ENCODE results near the gene SETBP1. TPM values are rescaled to one million over a fixed set of nuclear protein-coding genes. Genes with fewer than 3 reads are reported as not detected.

SETBP1 gene
- total RNA-seq, 2 experiments from 2014 or later: 25.2 to 30.3 TPM

- H3K27me3 Mint-ChIP-seq: no peaks in the 10 kb centered on the region
- H3K27ac Mint-ChIP-seq: no peak overlapping the region
- ATAC-seq (no peak), DNase-seq (no peak)
- H3K4me3 Mint-ChIP-seq: no peak overlapping the region
- peaks cover 2% of the 10 kb centered on the region for H3K9me3 Mint-ChIP-seq (ENCODE audit: low read depth)
- H3K36me3 Mint-ChIP-seq: peaks cover 12% of the 10 kb centered on the region
- peaks cover 6% of the 10 kb centered on the region for H3K4me1 Mint-ChIP-seq
- CTCF ChIA-PET: no interaction called here
Measured at GRCh38 chr18:44851856-44852621, 171.4 kb downstream of the SETBP1 start.

GRCh38 chr18:44852818-44853217 lies 172.1 kb downstream of the SETBP1 start:
- ATAC-seq (no peak), DNase-seq (no peak)
- Mint-ChIP-seq H3K9me3 (ENCODE audit: low read depth) (peaks cover 2% of the 10 kb centered on the region), H3K27me3 (no peaks in the 10 kb centered on the region), H3K4me3 (no peak overlapping the region), H3K4me1 (peaks cover 6% of the 10 kb centered on the region), H3K36me3 (peaks cover 12% of the 10 kb centered on the region), H3K27ac (no peak overlapping the region)
- CTCF ChIA-PET: no interaction called here

GRCh38 chr18:44853430-44853829 lies 172.7 kb downstream of the SETBP1 start:
- CTCF ChIA-PET: no interaction called here
- Mint-ChIP-seq H3K4me1 (peaks cover 6% of the 10 kb centered on the region), H3K9me3 (ENCODE audit: low read depth) (peaks cover 2% of the 10 kb centered on the region), H3K36me3 (peaks cover 9% of the 10 kb centered on the region), H3K4me3 (no peak overlapping the region), H3K27me3 (no peaks in the 10 kb centered on the region), H3K27ac (no peak overlapping the region)
- DNase-seq: no peak
- ATAC-seq: no peak

DNA sequence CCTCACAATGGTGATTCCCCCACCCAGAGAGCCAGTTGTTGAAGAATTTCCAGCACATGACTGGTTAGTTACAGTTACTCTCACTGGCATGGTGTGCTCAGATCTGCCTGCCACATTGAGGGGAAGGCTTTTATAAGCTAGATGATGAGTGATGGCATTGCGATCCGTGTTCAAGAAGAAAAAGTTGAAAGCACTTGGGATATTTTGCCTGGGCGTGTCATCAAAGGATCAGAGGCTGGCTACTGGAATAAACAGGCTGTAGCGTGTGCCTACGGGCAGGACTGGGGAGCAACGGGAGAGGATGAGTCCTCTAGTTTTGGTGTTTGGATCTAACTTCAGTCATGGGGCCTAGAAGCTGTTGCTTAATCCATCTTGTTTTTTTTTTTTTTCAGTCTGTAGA lies 175.0 kb downstream of the SETBP1 start:
- ATAC-seq (no peak), DNase-seq (no peak)
- H3K27me3 Mint-ChIP-seq: no peaks in the 10 kb centered on the region
- peaks cover 2% of the 10 kb centered on the region for H3K9me3 Mint-ChIP-seq (ENCODE audit: low read depth)
- CTCF ChIA-PET: no interaction called here
- no peak overlapping the region for H3K4me3 Mint-ChIP-seq
- H3K36me3 Mint-ChIP-seq: peaks cover 9% of the 10 kb centered on the region
- peaks cover 6% of the 10 kb centered on the region for H3K4me1 Mint-ChIP-seq
- H3K27ac Mint-ChIP-seq: no peak overlapping the region

DNA sequence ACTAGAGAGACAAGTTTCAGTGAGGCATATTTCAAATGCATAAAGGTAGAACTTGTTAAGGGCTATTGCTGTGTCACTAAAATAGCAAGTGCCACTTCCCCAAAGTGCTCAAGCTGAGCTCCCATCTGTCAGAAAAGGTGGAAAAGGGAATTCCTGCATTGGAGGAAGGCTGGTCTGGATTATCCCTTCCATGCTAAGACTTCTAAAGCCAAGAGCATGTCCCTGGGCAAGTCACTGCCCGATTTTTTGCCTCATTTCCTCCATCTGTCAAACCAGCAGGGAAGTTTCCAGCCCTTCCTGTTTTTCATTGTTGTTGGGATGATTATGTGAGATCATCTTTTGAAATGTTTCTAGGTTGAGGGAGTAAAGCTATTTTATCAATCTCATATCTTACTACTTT lies 175.5 kb downstream of the SETBP1 start:
- DNase-seq (no peak), ATAC-seq (no peak)
- CTCF ChIA-PET: no interaction called here
- peaks cover 6% of the 10 kb centered on the region for H3K4me1 Mint-ChIP-seq
- H3K36me3 Mint-ChIP-seq: peaks cover 9% of the 10 kb centered on the region
- H3K9me3 Mint-ChIP-seq (ENCODE audit: low read depth): peaks cover 2% of the 10 kb centered on the region
- no peaks in the 10 kb centered on the region for H3K27me3 Mint-ChIP-seq
- no peak overlapping the region for H3K4me3 Mint-ChIP-seq
- H3K27ac Mint-ChIP-seq: no peak overlapping the region

DNA sequence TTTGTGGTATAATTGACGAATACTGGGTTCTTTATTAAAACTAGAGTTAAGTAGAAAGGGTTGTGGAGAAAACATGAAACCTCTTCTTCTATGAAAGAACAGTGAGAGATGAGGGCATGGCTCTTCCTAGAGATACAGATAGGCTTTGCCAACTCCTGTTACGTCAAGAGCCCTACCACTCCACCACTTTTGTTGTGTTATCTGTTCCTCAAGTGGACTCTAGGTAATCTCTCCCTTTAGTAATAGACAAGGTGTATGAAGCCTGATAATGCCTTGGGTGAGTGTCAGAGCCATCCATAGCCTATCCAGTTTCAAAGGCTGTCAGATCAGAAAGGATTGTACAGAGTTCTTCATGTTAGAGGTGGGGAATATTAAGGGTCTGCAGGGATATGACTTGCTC lies 176.4 kb downstream of the SETBP1 start:
- DNase-seq (no peak), ATAC-seq (no peak)
- Mint-ChIP-seq H3K4me1 (peaks cover 6% of the 10 kb centered on the region), H3K36me3 (peaks cover 7% of the 10 kb centered on the region), H3K4me3 (no peak overlapping the region), H3K27ac (no peak overlapping the region), H3K27me3 (no peaks in the 10 kb centered on the region), H3K9me3 (ENCODE audit: low read depth) (peaks cover 2% of the 10 kb centered on the region)
- CTCF ChIA-PET: no interaction called here

GRCh38 chr18:44857744-44858491 lies 177.2 kb downstream of the SETBP1 start:
- ATAC-seq (no peak), DNase-seq (no peak)
- Mint-ChIP-seq H3K36me3 (peaks cover 7% of the 10 kb centered on the region), H3K27me3 (no peaks in the 10 kb centered on the region), H3K27ac (no peak overlapping the region), H3K9me3 (ENCODE audit: low read depth) (peaks cover 2% of the 10 kb centered on the region), H3K4me1 (peaks cover 4% of the 10 kb centered on the region), H3K4me3 (no peak overlapping the region)
- CTCF ChIA-PET: no interaction called here

DNA sequence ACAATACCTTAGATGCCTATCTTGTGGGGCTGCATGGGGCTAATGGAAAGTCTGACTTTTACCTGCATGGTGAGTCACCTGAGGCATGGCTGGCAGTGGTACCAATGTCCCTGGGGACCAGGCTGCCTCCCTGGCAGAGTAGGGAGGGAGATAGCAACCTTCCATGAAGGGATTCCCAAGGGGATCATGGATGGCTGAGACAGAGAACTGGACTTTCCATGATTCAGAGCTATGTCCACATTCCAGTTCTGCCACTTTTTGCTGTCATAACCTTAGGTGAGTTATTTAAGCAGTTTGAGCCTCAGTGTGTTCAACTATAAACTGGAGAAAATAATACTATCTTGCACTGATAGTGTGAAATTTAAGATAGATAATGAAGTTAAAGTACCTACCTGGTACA lies 178.6 kb downstream of the SETBP1 start:
- H3K4me1 Mint-ChIP-seq: no peaks in the 10 kb centered on the region
- no peak overlapping the region for H3K4me3 Mint-ChIP-seq
- H3K9me3 Mint-ChIP-seq (ENCODE audit: low read depth): peaks cover 2% of the 10 kb centered on the region
- no peaks in the 10 kb centered on the region for H3K27me3 Mint-ChIP-seq
- H3K36me3 Mint-ChIP-seq: peaks cover 7% of the 10 kb centered on the region
- DNase-seq: no peak
- CTCF ChIA-PET: no interaction called here
- no peak for ATAC-seq
- H3K27ac Mint-ChIP-seq: no peak overlapping the region

- ATAC-seq: no peak
- CTCF ChIA-PET: no interaction called here
- no peak overlapping the region for H3K27ac Mint-ChIP-seq
Measured at GRCh38 chr18:44859751-44860439, 179.2 kb downstream of the SETBP1 start.

GRCh38 chr18:44862112-44862511 lies 181.4 kb downstream of the SETBP1 start:
- H3K4me1 Mint-ChIP-seq: peaks cover 11% of the 10 kb centered on the region
- ATAC-seq (no peak), DNase-seq (no peak)
- no peaks in the 10 kb centered on the region for H3K9me3 Mint-ChIP-seq (ENCODE audit: low read depth)
- H3K27ac Mint-ChIP-seq: no peak overlapping the region
- no peak overlapping the region for H3K4me3 Mint-ChIP-seq
- no peaks in the 10 kb centered on the region for H3K36me3 Mint-ChIP-seq
- no peaks in the 10 kb centered on the region for H3K27me3 Mint-ChIP-seq
- CTCF ChIA-PET: no interaction called here

More at GRCh38 chr18:44859751-44860439, 179.2 kb downstream of the SETBP1 start:
- peaks cover 3% of the 10 kb centered on the region for H3K36me3 Mint-ChIP-seq
- DNase-seq: no peak
- no peaks in the 10 kb centered on the region for H3K4me1 Mint-ChIP-seq
- no peaks in the 10 kb centered on the region for H3K9me3 Mint-ChIP-seq (ENCODE audit: low read depth)
- no peak overlapping the region for H3K4me3 Mint-ChIP-seq
- no peaks in the 10 kb centered on the region for H3K27me3 Mint-ChIP-seq

DNA sequence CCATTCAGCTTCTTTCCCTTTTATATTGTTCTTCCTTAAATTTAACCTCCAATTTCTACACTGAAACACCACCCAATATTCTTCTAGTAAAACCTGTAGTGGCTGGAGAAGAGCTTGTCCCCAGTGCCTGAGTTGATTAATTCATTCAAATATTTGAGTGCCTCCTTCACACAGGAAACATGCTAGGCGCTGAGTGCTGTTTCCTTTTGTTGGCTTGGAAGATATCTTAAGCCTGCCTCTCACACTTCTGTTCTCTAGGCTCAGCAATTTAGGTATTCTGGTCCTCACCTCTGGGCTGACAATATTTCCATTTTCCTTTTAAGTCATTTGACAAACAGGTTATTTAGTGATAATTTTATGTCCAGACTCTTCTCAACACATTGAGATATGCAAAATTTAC lies 185.4 kb downstream of the SETBP1 start:
- ATAC-seq: no peak
- peaks cover 24% of the 10 kb centered on the region for H3K4me1 Mint-ChIP-seq
- H3K36me3 Mint-ChIP-seq: peaks cover 1% of the 10 kb centered on the region
- H3K4me3 Mint-ChIP-seq: no peak overlapping the region
- no peaks in the 10 kb centered on the region for H3K9me3 Mint-ChIP-seq (ENCODE audit: low read depth)
- H3K27ac Mint-ChIP-seq: no peak overlapping the region
- DNase-seq: no peak
- CTCF ChIA-PET: interaction anchor here (1.4 kb wide), 1 partner anchor 178 kb away, joined by 4 read pairs; no protein-coding TSS in a partner anchor
- no peaks in the 10 kb centered on the region for H3K27me3 Mint-ChIP-seq

DNA sequence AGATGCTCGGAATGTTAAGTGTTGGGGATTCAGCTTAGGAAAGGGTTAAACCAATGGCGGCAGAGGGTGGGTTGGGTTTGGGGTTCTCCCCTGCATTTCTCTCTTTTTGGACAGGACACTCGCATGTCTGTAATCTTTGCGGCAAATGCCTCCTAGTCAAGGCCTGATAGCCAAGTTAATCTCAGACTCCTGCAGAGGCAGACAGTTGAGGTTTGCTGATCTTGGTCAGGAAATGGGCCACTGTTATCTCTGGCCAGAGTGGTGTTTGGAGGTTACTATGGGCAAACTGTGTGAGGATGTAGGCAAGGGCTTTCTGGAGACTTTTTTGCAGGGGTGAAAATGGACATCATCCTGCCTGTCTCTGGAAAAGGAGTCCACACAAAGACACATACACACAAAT lies 188.8 kb downstream of the SETBP1 start:
- CTCF ChIA-PET: no interaction called here
- Mint-ChIP-seq H3K36me3 (peaks cover 10% of the 10 kb centered on the region), H3K4me1 (peaks cover 34% of the 10 kb centered on the region), H3K27me3 (no peaks in the 10 kb centered on the region), H3K9me3 (ENCODE audit: low read depth) (no peaks in the 10 kb centered on the region), H3K27ac (no peak overlapping the region), H3K4me3 (no peak overlapping the region)
- ATAC-seq (no peak), DNase-seq (no peak)

DNA sequence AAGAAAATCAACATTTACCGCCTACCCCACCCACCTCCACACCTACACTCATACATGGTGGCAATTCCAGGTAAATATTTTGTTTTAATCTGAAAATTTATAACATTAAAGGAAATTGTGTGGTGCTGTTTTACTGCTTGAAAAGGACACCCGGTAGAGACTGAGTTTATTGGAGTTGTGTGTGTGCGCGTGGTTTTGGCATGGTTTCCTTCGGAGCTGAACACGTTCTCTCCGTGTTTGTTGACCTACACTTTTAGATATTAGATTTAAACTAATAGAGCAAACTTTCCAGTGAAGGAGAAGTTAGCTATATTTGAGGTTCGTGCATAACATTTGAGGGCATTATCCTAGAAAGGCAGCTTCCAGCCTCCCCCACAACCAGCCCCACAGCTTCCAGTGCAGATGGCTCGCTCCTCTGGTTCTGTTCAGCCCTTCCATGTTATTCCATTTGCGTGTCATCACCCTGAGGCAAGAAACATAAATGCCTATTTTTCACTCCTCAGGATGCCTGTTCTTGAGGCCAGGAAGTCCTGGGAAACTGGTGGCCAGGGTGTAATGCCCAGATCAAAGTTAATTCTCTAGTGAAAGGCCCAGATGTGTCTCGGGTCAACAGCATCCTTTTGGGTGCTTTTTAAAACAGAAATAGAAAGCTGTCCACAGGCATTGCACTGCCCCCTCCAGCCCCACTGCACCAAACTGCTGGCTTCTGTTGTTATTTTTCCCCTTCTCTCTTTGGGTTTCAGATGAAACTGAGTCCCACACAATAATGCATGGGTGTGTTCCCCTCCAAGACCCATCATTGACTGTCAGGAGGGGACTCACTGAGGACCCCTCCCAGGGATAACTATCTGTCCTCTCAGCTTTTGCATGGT lies 190.2 kb downstream of the SETBP1 start:
- no peak for DNase-seq
- Mint-ChIP-seq H3K36me3 (peaks cover 15% of the 10 kb centered on the region), H3K27ac (peak overlapping the region; percentile 48), H3K9me3 (ENCODE audit: low read depth) (no peaks in the 10 kb centered on the region), H3K4me1 (peaks cover 29% of the 10 kb centered on the region), H3K4me3 (no peak overlapping the region), H3K27me3 (no peaks in the 10 kb centered on the region)
- CTCF ChIA-PET: interaction anchor here (1.5 kb wide), 1 partner anchor 65 kb away, joined by 3 read pairs; no protein-coding TSS in a partner anchor
- no peak for ATAC-seq

Data from activated CD8-positive, alpha-beta memory T cell treated with anti-CD3 and anti-CD28 coated beads, Interleukin-2, amount 10 ng/mL, durations not matched to agents 7 days and 5 days (primary cell).